HepG2 (cell line): Measurements from ENCODE around the gene MRPL48. TPM values are rescaled to one million over a fixed set of nuclear protein-coding genes. Genes with fewer than 3 reads are reported as not detected.
A peak's percentile ranks its signal among the peaks of the same experiment; 100 is the strongest.

Experiments used
- ATAD3A ChIP-seq: sonication (generic); formaldehyde crosslinking; IDR thresholded peaks from 2 replicates; pipeline ENCODE4 v1.4.0; 2020; ENCODE audit warnings: missing genetic modification reagents
- FOXA1 ChIP-seq, 2 experiments: fragments of 450-650 bp in 1 of 2; sonication (generic) in 1 of 2; formaldehyde crosslinking in 1 of 2; IDR thresholded peaks; 2 replicates each; pipeline versions ENCODE4 v1.4.0 to v1.6.1; 2016 to 2020; ENCODE audit warnings: missing genetic modification reagents in 1 of 2
- NR2F6 ChIP-seq, 2 experiments: IDR thresholded peaks; 2 replicates each; pipeline ENCODE4 v1.6.1; 2016; ENCODE audit warnings: antibody characterized with exemption in 1 of 2, mild to moderate bottlenecking in 1 of 2
- SALL1 ChIP-seq: sonication (generic); formaldehyde crosslinking; IDR thresholded peaks from 2 replicates; pipeline ENCODE4 v1.8.0; 2022; ENCODE audit warnings: mild to moderate bottlenecking, missing genetic modification reagents
- SAP130 ChIP-seq: IDR thresholded peaks from 2 replicates; pipeline ENCODE4 v1.6.1; 2016; ENCODE audit warnings: low read depth
- STAT5B ChIP-seq: sonication (generic); formaldehyde crosslinking; IDR thresholded peaks from 2 replicates; pipeline ENCODE4 v1.4.0; 2020; ENCODE audit warnings: missing genetic modification reagents
- ZFAT ChIP-seq: sonication (generic); formaldehyde crosslinking; conservative IDR thresholded peaks from 2 replicates; pipeline ENCODE4 v1.8.1; 2023; ENCODE audit warnings: missing genetic modification reagents, inconsistent platforms
- ZNF282 ChIP-seq: fragments of 450-650 bp; IDR thresholded peaks from 2 replicates; pipeline ENCODE4 v1.6.1; 2018; ENCODE audit not compliant: partially characterized antibody
- ZNF335 ChIP-seq: sonication (generic); formaldehyde crosslinking; IDR thresholded peaks from 2 replicates; pipeline ENCODE4 v1.4.0; 2020; ENCODE audit warnings: missing genetic modification reagents
- ZNF530 ChIP-seq: sonication (generic); formaldehyde crosslinking; IDR thresholded peaks from 2 replicates; pipeline ENCODE4 v1.5.0; 2020; ENCODE audit warnings: low read depth, mild to moderate bottlenecking, missing genetic modification reagents
- ZNF749 ChIP-seq: sonication (generic); formaldehyde crosslinking; IDR thresholded peaks from 2 replicates; pipeline ENCODE4 v1.8.0; 2022; ENCODE audit warnings: mild to moderate bottlenecking, missing genetic modification reagents, moderate library complexity, borderline replicate concordance
- ZNF841 ChIP-seq: sonication (generic); formaldehyde crosslinking; IDR thresholded peaks from 2 replicates; pipeline ENCODE4 v1.8.1; 2023; ENCODE audit warnings: missing genetic modification reagents, borderline replicate concordance
- polyA plus RNA-seq, 8 experiments: library from polyadenylated mRNA; depleted of rRNA in 3 of 8; stranded (reverse) in 7 of 8; unstranded in 1 of 8; fragments of >200 nt; fragmentation: Illumina TruSeq in 4 of 8; extraction: Trizol in 4 of 8; gene quantifications; 2 replicates each; pipeline versions ENCODE4 v1.2.1 to v1.2.3, GENCODE V29; 2011 to 2016; ENCODE audit warnings: low read depth in 4 of 8, missing spikeins in 1 of 8, mixed read lengths in 1 of 8; ENCODE audit not compliant: insufficient read depth in 1 of 8
- total RNA-seq, 5 experiments: library from RNA; depleted of rRNA; stranded (reverse); fragments of >200 nt; fragmentation: Illumina TruSeq; extraction: Trizol; gene quantifications; 2 replicates each; pipeline ENCODE4 v1.2.3, GENCODE V29; 2016; ENCODE audit warnings: low read depth in 1 of 5
- TF ChIP-seq, protein P1 (sequence below): sonication (generic); formaldehyde crosslinking; IDR thresholded peaks from 2 replicates; pipeline ENCODE4 v1.5.0; 2020; ENCODE audit warnings: missing genetic modification reagents
- TF ChIP-seq, protein P2 (sequence below): sonication (generic); formaldehyde crosslinking; IDR thresholded peaks from 2 replicates; pipeline ENCODE4 v1.8.0; 2022; ENCODE audit warnings: mild to moderate bottlenecking, missing genetic modification reagents, moderate library complexity
- TF ChIP-seq, protein P3 (sequence below): IDR thresholded peaks from 2 replicates; pipeline ENCODE4 v1.4.0; 2020; ENCODE audit warnings: mild to moderate bottlenecking, missing genetic modification reagents

Gene MRPL48
- total and polyA plus RNA-seq, 2 of the 13 experiments (the other 11 are each of a cell fraction or from before 2014, with no cell fraction given): 61.2 to 67.9 TPM

DNA sequence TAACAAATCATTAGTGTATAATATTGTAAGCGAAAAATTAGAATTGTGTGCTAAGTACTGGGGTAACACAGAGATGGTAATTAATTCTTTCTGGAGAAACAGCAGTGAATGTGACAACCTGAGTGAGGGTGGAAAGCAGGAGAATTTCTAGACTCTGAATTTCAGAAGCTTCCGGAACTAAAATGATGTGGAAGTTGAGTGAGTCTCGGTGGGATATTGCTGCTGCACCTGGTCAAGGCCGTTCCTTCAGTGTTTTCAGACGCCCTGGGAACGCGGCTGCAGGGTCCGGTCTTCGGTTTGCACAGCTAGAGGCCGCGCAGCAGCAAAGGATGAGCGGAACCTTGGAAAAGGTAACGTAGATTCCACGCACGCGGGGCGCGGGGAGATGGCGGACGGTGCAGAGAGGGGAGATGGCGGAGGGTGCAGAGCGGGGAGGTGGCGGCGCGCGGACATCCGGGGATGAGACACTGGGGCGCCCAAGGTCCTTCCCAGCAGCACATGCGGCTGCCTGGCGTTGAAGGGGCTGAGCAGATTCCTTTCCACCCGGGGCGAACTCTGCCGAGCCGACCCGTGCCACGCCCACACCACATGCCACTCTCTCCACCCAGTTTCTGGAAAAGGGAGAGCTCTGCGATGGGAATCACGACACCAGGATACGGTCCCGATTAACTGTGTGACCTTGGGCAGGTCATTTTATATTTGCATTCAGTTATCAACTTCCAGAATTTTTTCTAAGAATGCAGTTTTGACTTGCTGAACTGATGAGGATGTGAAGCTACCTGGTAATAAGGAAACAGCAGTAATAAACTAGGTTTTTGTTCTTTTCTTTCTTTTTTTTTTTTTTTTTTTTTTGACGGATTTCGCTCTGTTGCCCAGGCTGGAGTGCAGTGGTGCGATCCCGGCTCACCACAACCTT, at the start of gene MRPL48 (continued):
- no peak for TF ChIP-seq ATAD3A (CRISPR knock-in tag)
- 0 out of 2 replicates have a peak, but pooled peaks have one; percentile 54 for TF ChIP-seq ZNF530 (CRISPR knock-in tag)
- TF ChIP-seq ZFAT: no peak
- 0 out of 2 replicates have a peak, but pooled peaks have one; percentile 17 for TF ChIP-seq ZNF749
- TF ChIP-seq STAT5B (CRISPR knock-in tag): no peak
- TF ChIP-seq FOXA1 (IDR thresholded peaks at IDR 0.05): no peak
- peak; percentile 42; the same call in 1 of the 2 replicates for TF ChIP-seq FOXA1 (CRISPR knock-in tag; IDR thresholded peaks at IDR 0.05)
- peak; percentile 96 for TF ChIP-seq SALL1
- TF ChIP-seq, protein P1, sequence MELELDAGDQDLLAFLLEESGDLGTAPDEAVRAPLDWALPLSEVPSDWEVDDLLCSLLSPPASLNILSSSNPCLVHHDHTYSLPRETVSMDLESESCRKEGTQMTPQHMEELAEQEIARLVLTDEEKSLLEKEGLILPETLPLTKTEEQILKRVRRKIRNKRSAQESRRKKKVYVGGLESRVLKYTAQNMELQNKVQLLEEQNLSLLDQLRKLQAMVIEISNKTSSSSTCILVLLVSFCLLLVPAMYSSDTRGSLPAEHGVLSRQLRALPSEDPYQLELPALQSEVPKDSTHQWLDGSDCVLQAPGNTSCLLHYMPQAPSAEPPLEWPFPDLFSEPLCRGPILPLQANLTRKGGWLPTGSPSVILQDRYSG (CRISPR knock-in tag): no peak
- peak; percentile 90 for TF ChIP-seq SAP130 (CRISPR knock-in tag)
- TF ChIP-seq NR2F6 (IDR thresholded peaks at IDR 0.05): peak; percentile 55
- peak; percentile 48; the same call in 1 of the 2 replicates for TF ChIP-seq NR2F6 (CRISPR knock-in tag; IDR thresholded peaks at IDR 0.05)
- TF ChIP-seq, protein P2, sequence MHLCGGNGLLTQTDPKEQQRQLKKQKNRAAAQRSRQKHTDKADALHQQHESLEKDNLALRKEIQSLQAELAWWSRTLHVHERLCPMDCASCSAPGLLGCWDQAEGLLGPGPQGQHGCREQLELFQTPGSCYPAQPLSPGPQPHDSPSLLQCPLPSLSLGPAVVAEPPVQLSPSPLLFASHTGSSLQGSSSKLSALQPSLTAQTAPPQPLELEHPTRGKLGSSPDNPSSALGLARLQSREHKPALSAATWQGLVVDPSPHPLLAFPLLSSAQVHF (CRISPR knock-in tag): peak; percentile 61; the same call in 1 of the 2 replicates
- peak; percentile 69; the same call in 1 of the 2 replicates for TF ChIP-seq ZNF335 (CRISPR knock-in tag)
- no peak for TF ChIP-seq ZNF282
- no peak for TF ChIP-seq ZNF841 (CRISPR knock-in tag)
- TF ChIP-seq, protein P3, sequence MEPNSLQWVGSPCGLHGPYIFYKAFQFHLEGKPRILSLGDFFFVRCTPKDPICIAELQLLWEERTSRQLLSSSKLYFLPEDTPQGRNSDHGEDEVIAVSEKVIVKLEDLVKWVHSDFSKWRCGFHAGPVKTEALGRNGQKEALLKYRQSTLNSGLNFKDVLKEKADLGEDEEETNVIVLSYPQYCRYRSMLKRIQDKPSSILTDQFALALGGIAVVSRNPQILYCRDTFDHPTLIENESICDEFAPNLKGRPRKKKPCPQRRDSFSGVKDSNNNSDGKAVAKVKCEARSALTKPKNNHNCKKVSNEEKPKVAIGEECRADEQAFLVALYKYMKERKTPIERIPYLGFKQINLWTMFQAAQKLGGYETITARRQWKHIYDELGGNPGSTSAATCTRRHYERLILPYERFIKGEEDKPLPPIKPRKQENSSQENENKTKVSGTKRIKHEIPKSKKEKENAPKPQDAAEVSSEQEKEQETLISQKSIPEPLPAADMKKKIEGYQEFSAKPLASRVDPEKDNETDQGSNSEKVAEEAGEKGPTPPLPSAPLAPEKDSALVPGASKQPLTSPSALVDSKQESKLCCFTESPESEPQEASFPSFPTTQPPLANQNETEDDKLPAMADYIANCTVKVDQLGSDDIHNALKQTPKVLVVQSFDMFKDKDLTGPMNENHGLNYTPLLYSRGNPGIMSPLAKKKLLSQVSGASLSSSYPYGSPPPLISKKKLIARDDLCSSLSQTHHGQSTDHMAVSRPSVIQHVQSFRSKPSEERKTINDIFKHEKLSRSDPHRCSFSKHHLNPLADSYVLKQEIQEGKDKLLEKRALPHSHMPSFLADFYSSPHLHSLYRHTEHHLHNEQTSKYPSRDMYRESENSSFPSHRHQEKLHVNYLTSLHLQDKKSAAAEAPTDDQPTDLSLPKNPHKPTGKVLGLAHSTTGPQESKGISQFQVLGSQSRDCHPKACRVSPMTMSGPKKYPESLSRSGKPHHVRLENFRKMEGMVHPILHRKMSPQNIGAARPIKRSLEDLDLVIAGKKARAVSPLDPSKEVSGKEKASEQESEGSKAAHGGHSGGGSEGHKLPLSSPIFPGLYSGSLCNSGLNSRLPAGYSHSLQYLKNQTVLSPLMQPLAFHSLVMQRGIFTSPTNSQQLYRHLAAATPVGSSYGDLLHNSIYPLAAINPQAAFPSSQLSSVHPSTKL (CRISPR knock-in tag): peak; percentile 77
